ENCODE measurements around the gene HSD11B1.
"Not testable (repeated sequence)": the region's sequence is repeated elsewhere in the genome, so short reads cannot be mapped to it uniquely, and the experiment has no call there.

HSD11B1 gene

GRCh38 chr1:209691237-209691636 is 13.4 kb upstream of the HSD11B1 start:
- DNase-seq (ENCODE audit: low read depth): no peak

GRCh38 chr1:209692296-209692695 is 12.3 kb upstream of the HSD11B1 start:
- no peak for DNase-seq (ENCODE audit: low read depth)

DNA sequence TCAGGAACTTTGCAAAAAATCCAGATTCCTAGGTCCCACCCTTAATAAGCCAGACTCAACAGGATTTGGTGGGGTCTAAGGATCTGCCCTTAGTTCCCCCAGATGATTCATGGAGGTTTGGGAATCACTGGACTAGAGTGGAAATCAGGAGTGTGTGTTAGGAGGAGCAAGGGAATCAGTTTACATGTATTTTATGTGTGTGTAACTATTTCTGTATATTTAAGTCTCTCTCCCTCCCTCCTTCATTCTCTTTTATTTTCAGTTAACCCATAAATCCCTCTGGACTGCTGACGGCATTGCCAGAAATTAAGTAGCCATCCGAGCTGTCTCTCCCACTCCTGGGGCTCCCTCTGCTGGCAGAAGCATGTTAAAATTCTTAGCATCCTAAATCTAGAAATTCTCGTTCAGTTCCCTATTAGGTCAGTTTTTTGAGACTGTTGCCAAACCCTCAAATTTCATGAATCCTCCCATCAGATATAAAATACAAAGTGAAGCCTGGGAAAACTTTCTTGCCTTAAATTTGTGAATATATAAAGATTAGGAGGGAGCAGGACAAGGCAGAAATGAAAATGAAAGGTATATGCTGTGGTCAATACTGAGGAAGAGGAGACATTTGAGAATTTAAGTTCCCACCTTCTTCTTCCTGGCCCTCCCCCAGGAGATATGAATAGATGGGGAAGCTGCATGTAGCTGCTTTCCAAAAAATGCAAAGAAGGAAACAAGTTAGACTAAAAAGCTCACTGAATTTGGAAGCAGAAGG is 11.7 kb upstream of the HSD11B1 start:
- DNase-seq (ENCODE audit: low read depth): peak; percentile 40

DNA sequence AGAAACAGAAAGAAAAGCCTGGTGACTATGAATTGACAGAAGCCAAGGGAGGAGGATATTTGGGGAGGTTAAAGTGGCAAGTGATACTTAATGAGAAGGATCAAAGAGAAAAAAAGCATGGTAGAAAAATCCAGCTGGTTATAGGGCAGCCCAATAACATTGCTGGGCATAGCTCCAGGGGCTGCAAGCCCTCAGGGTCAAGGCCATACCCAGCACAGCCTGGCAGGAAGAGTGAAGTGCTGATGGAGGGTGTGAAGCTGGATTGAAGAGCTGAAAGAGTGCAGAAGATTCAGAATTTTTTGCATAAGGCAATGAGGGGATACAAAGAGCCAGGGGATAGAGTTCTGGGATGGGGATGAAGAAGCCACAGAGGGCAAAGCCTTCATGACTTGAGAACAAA is 8.0 kb upstream of the HSD11B1 start:
- DNase-seq (ENCODE audit: low read depth): no peak

- DNase-seq (ENCODE audit: low read depth): no peak
Measured at GRCh38 chr1:209697126-209697525, 7.5 kb upstream of the HSD11B1 start.

GRCh38 chr1:209700686-209701085 is 4.0 kb upstream of the HSD11B1 start:
- not testable (repeated sequence) for DNase-seq (ENCODE audit: low read depth)

DNA sequence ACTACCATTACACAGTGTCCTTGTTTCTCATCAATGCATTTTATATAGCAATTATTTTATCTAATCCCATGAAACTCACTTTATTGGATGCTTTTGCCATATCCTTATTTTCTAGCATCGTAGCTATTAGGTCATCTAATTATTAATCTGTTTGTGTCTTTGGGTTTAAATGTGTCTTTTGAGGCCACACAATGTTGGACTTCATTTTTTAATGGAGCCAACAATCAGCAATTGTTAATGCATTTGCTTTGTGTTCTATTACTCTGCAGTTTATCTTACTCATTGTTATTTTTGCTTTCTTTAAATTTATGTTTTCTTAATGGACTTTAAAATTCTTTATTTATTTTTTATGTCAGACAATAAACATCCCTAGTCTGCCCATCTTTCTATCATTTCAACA is 1.8 kb upstream of the HSD11B1 start:
- no peak for DNase-seq (ENCODE audit: low read depth)

- DNase-seq (ENCODE audit: low read depth): no peak
Measured at GRCh38 chr1:209703834-209704504, 677 bp upstream of the HSD11B1 start.

DNA sequence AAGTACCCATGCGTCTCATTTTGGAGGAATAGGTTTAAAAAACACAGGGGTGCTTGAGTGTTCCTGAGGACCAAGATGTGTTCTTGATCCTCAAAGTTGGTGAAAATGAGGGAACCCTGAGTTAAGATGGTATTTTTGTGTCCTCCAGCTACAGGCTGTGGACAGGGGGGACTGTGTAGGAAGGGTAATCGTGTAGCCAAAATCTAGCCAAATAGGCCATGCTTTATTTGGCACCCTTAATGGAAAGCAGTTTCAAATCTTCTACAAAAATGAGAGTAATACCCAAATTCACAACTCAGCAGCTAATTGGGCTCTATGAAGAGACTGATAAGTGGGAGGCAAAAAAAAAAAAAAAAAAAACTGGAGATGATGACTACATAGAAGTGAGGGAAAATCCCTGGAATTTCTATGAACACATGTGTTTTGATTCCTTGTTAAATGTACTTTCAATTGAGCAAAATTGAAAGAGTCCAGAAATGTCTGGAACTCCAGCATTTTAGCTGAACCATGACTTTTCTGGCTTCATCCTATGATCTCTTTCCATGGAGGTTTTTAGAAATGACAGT is 470 bp downstream of the HSD11B1 start:
- no peak for DNase-seq (ENCODE audit: low read depth)

DNA sequence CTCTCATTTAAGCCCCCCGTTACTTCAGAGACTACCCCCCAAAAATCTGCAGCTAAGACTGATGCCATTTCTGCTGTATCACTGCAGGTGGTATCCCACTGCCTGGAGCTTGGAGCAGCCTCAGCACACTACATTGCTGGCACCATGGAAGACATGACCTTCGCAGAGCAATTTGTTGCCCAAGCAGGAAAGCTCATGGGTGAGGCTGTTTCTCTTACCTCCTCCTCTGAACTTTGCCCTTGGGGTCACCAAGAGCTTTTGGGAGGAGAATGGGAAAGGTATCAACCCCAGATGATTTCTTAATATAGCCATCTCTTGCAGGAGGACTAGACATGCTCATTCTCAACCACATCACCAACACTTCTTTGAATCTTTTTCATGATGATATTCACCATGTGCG is 2.0 kb downstream of the HSD11B1 start:
- no peak for DNase-seq (ENCODE audit: low read depth)

- no peak for DNase-seq (ENCODE audit: low read depth)
Measured at GRCh38 chr1:209707308-209707707, 2.7 kb downstream of the HSD11B1 start.

DNA sequence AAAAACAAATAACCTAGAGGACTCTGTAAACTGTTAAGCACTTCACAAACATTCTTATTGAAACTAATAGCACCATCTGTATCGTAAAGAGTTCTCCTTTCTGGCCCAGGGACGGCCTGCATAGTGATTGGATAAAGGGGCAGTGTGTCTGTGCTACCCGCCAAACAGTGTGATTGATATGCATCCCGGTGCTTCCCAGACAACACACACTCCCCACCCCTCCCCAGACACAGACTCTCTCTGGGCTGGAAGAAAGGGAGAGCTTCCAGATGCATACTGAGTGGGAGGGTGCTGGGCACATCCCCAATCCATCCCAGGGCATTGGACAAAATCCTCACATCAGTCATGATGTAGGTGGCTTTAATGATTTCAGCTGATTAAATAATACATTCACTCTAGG is 3.7 kb downstream of the HSD11B1 start:
- no peak for DNase-seq (ENCODE audit: low read depth)

DNA sequence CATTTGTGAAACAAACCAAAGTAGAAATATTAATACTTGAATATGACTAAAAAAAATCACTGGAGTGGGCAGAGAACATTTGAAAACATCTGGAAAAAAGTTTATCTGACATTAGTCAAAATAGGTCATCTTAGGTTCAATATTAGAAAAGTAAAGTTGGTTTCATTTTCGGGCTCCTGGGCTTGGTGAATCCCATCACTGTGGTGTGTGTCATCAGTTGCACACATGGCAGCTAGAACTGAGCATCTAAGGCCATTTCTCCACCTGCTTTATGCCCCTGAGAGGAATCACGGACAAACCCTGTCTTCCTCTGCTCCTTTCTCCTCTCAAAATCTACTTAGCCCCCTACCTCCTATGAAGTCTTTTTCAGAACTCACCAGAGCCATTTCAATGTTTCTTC is 5.4 kb downstream of the HSD11B1 start:
- no peak for DNase-seq (ENCODE audit: low read depth)

GRCh38 chr1:209710847-209711246 is 6.2 kb downstream of the HSD11B1 start:
- DNase-seq (ENCODE audit: low read depth): no peak

DNA sequence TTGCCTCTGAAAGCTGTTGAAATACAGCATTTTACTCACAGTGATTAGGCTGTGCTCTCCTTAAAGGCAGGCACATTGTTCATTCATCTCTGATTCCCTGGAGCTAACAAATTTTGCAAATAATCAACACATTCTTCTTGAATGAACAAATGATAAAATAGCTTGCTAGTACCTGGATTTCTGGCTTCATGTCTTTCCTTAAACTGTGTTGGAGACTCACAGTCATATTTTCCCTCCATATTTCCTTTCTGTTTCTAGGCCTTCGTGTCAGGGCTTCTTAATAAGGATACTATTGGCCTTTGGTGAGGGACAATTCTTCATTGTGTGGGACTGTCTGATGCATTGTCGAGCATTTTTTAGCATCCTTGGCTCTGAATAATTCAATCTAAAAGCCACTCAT is 9.7 kb downstream of the HSD11B1 start:
- DNase-seq (ENCODE audit: low read depth): no peak

GRCh38 chr1:209715314-209715713 is 10.7 kb downstream of the HSD11B1 start:
- no peak for DNase-seq (ENCODE audit: low read depth)

- no peak for DNase-seq (ENCODE audit: low read depth)
Measured at GRCh38 chr1:209717818-209718217, 13.2 kb downstream of the HSD11B1 start.

- DNase-seq (ENCODE audit: low read depth): no peak
Measured at GRCh38 chr1:209720326-209720725, 15.7 kb downstream of the HSD11B1 start.

DNA sequence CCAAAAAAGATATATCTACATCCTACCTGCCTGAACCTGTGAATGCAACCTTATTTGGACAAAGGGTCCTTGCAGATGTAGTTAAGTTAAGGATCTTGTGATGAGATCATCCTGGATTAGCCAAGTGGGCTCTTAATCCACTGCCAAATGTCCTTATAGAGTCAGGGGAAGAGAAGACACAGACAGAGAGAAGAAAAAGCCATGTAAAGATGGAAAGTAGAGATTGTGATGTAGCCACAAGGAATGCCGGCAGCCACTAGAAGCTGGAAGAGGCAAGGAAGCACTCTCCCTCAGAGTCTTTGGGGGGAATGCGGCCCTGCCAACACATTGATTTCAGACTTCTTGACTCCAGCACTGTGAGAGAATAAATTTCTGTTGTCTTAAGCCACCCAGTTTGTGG is 16.2 kb downstream of the HSD11B1 start:
- DNase-seq (ENCODE audit: low read depth): no peak

GRCh38 chr1:209721323-209721722 is 16.7 kb downstream of the HSD11B1 start:
- no peak for DNase-seq (ENCODE audit: low read depth)

GRCh38 chr1:209723265-209723664 is 18.6 kb downstream of the HSD11B1 start:
- no peak for DNase-seq (ENCODE audit: low read depth)

GRCh38 chr1:209723756-209724693 is 19.4 kb downstream of the HSD11B1 start:
- DNase-seq (ENCODE audit: low read depth): no peak
